Colonic mucosa (tissue), 4 donors: ENCODE measurements around the gene TMTC2. TPM values are rescaled to one million over a fixed set of nuclear protein-coding genes. Genes with fewer than 3 reads are reported as not detected.

Experiments used
- DNase-seq: peaks from one replicate; pipeline ENCODE4 v3.0.0-alpha.2; 2020
- H3K27ac ChIP-seq: fragments of 200-600 bp; one replicate; pipeline ENCODE4 v1.8.0; 2021
- H3K27me3 ChIP-seq: fragments of 200-600 bp; one replicate; pipeline ENCODE4 v1.8.0; 2021
- H3K36me3 ChIP-seq: fragments of 200-600 bp; one replicate; pipeline ENCODE4 v1.8.0; 2021
- H3K4me1 ChIP-seq: fragments of 200-600 bp; one replicate; pipeline ENCODE4 v1.8.0; 2021; ENCODE audit warnings: mild to moderate bottlenecking
- H3K4me3 ChIP-seq: fragments of 200-600 bp; one replicate; pipeline ENCODE4 v1.8.0; 2021
- H3K9ac ChIP-seq, 2 donors: one replicate each; pipeline ENCODE4 v1.7.0; 2013; ENCODE audit warnings: control low read depth in 2 of 2, low read depth in 2 of 2, low read length in 2 of 2
- H3K9me3 ChIP-seq: fragments of 200-600 bp; one replicate; pipeline ENCODE4 v1.8.0; 2021
- intact Hi-C: fragments of 100-400 bp; cut with DNase I; formaldehyde crosslinking; loops from one replicate; pipeline ENCODE4 v1.14.1; 2022
- total RNA-seq, 2 donors: library from RNA; stranded (reverse); fragmentation: NEBNext Ultra II Directional in 1 of 2; extraction: Animal tissue kit (Norgen Biotek cat#: 25700) in 1 of 2; gene quantifications; one replicate each; pipeline ENCODE4 v1.2.1, GENCODE V29; 2021
- TF ChIP-seq, protein P1 (sequence below): fragments of 200-600 bp; IDR thresholded peaks from one replicate; pipeline ENCODE4 v1.8.0; 2022; ENCODE audit warnings: antibody characterized with exemption, mild to moderate bottlenecking
- donor health status: healthy.
- donor health status: DM: no; HTN: no; CAD: no.
- donor health status: DM: no; HTN: no; CAD: no.

The TMTC2 gene
- 10 to 100 TPM; 12.2 to 20.6 TPM for total RNA-seq

DNA sequence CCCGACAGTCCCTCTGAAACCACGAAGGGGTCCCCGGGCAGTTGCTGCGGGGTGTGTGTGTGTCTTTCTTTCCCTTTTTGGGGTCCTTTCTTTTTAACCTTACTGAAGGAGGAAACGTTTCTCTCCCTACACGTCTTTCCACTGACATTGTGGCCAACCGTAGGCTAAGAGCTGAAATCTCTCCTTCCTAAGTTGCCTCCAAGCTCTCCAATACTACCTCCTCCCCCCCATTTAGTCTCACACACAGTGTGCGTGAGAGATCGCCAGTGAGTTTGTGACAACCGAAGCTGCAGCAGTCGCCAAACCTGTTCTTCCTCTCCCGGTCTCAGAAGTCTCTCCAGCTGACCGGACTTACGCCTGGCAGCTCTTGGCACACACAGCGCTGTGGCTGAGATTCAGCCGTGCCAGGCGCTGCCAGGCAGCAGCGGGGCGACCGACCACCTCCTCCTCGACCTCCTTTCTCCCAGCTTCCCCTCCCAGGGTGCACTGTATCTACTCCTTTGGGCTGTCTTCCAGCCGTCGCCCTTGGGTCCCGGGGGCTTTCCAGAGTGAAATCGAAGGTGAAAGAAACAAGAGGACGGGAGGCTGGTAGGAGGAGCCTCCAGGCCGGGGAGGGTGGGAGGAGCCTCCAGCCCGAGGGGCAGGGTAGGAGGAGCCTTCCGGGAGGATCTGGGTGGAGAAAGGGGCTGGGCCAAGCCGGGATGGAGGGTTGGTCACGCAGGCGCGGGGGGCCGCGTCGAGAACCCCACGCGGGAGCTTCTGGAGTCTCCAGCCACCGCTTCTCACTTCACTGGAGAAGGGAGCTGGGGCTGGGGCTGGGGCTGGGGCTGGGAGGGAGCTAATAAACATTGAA lies at the start of gene TMTC2:
TMTC2 (plus strand) TSS at position 739 of the 853 bp plus-strand sequence.
- peaks cover 4% of the 10 kb centered on the region for H3K4me1 ChIP-seq
- intact Hi-C loops: loop anchor here (10.0 kb wide), 2 partner anchors 208 to 1138 kb away; no protein-coding TSS in a partner anchor
- DNase-seq: peak; percentile 97

DNA sequence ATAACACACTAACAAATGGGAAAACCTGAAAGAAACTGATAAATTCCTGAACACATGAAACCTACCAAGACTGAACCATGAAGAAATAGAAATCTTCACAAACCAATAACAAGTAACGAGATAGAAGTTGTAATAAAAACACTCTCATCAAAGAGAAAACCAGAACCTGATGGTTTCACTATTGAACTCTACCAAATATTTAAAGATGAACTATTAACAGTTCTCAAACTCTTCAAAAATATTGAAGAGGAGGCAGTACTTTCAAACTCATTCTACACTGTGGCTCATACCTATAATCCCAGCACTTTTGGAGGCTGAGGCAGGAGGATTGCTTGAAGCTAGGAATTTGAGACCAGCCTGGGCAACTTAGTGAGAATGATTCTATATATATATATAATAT lies 48.4 kb upstream of the TMTC2 start:
- Histone ChIP-seq H3K4me3 (no peak overlapping the region), H3K9ac (no peak overlapping the region), H3K27ac (no peak overlapping the region), H3K9me3 (no peaks in the 10 kb centered on the region), H3K36me3 (no peaks in the 10 kb centered on the region), H3K4me1 (no peaks in the 10 kb centered on the region), H3K27me3 (no peaks in the 10 kb centered on the region)
- intact Hi-C loops: no loop called here
- no peak for DNase-seq
- TF ChIP-seq, protein P1, sequence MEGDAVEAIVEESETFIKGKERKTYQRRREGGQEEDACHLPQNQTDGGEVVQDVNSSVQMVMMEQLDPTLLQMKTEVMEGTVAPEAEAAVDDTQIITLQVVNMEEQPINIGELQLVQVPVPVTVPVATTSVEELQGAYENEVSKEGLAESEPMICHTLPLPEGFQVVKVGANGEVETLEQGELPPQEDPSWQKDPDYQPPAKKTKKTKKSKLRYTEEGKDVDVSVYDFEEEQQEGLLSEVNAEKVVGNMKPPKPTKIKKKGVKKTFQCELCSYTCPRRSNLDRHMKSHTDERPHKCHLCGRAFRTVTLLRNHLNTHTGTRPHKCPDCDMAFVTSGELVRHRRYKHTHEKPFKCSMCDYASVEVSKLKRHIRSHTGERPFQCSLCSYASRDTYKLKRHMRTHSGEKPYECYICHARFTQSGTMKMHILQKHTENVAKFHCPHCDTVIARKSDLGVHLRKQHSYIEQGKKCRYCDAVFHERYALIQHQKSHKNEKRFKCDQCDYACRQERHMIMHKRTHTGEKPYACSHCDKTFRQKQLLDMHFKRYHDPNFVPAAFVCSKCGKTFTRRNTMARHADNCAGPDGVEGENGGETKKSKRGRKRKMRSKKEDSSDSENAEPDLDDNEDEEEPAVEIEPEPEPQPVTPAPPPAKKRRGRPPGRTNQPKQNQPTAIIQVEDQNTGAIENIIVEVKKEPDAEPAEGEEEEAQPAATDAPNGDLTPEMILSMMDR: no peak

More for the DNA sequence above, at the start of gene TMTC2:
- TF ChIP-seq, protein P1: no peak
- H3K9me3 ChIP-seq: no peaks in the 10 kb centered on the region
- H3K27me3 ChIP-seq: no peaks in the 10 kb centered on the region
- peak within 1 kb of the TSS; percentile 90 to 97 for H3K9ac ChIP-seq
- peak within 1 kb of the TSS; percentile 97 for H3K27ac ChIP-seq
- no peaks in the 10 kb centered on the region for H3K36me3 ChIP-seq
- H3K4me3 ChIP-seq: peak within 1 kb of the TSS; percentile 88

DNA sequence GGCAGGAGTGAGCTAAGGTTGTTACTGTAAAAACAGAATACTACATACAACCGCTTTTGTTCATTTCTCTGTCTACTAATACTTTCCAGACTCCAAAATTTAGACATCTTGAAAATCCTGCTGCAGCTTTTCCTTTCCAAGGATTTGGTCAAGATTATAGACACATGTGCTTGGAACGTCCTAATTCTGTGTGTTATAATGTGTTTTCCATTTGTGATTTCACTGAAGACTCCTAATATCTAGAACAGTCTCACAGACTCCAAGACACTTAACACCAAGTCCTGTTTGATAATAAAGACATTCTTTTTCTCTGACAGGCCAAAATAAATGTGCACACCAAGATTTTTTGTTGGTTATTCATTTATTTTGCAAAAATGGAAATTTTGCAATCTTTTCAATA lies 41.8 kb upstream of the TMTC2 start:
- H3K4me1 ChIP-seq: no peaks in the 10 kb centered on the region
- H3K4me3 ChIP-seq: no peak overlapping the region
- no peaks in the 10 kb centered on the region for H3K27me3 ChIP-seq
- no peak for DNase-seq
- no peaks in the 10 kb centered on the region for H3K36me3 ChIP-seq
- no peak overlapping the region for H3K27ac ChIP-seq
- H3K9ac ChIP-seq: no peak overlapping the region
- intact Hi-C loops: no loop called here
- H3K9me3 ChIP-seq: no peaks in the 10 kb centered on the region
- TF ChIP-seq, protein P1: no peak

DNA sequence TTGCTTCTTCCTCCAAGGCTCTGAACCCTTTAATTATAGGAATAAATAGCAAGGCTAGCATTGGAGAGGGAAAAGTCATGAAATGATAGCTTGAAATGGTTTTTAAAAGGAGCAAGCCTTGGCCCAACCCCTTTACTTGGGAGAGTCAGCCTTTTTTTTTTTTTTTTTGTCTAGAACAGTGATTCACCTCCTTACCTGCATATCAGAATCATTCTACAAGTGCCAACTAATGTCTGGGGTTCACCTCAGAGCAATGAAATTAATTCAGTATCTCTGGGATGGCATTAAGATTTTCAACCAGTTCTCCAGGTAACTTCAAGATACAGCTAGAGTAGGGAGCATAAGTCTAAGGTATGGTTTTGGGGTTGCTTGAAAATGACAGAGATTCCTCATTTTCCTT lies 41.3 kb upstream of the TMTC2 start:
- Histone ChIP-seq H3K9ac (no peak overlapping the region), H3K27ac (no peak overlapping the region), H3K4me1 (no peaks in the 10 kb centered on the region), H3K9me3 (no peaks in the 10 kb centered on the region), H3K27me3 (no peaks in the 10 kb centered on the region), H3K36me3 (no peaks in the 10 kb centered on the region), H3K4me3 (no peak overlapping the region)
- no peak for DNase-seq
- intact Hi-C loops: no loop called here
- TF ChIP-seq, protein P1: no peak

DNA sequence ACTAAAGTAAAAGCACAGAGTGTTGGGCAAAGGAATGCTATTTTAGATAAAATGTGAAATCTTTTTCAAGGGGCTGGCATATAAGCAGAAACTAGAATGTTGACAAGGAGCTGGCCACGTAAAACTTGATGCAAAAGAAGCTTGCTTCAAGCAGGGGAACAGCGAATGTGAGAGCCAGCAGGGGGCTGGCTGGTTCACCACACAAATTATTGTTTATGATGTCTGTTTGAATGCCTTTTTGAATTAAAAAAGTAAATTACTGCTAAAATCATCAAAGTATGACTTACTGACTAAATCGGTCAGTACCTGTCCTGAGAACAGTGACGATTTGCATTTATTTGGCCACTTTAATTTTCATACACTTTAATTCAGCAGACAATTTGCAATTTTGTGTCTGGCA lies 38.9 kb upstream of the TMTC2 start:
- TF ChIP-seq, protein P1: no peak
- H3K4me1 ChIP-seq: no peaks in the 10 kb centered on the region
- intact Hi-C loops: no loop called here

More for the DNA sequence above, 38.9 kb upstream of the TMTC2 start:
- Histone ChIP-seq H3K36me3 (no peaks in the 10 kb centered on the region), H3K27me3 (no peaks in the 10 kb centered on the region), H3K27ac (no peak overlapping the region), H3K4me3 (no peak overlapping the region), H3K9me3 (no peaks in the 10 kb centered on the region), H3K9ac (no peak overlapping the region)
- DNase-seq: no peak
